Esophagus muscularis mucosa (tissue), 4 donors: ENCODE data around the gene C1orf159. TPM values are rescaled to one million over a fixed set of nuclear protein-coding genes. Genes with fewer than 3 reads are reported as not detected.
A peak's percentile ranks its signal among the peaks of the same experiment; 100 is the strongest.

ENCODE experiments used
- DNase-seq: peaks from one replicate; pipeline ENCODE4 v3.0.0-alpha.2; 2017; ENCODE audit errors: extremely low spot score
- H3K27ac ChIP-seq, 4 donors: fragments of 200-600 bp; sonication (generic); replicated peaks in 1 of 4; 1 replicate in 3 of 4; 2 replicates in 1 of 4; pipeline ENCODE4 v1.5.1; 2016 to 2019; ENCODE audit warnings: mild to moderate bottlenecking in 1 of 4
- H3K27me3 ChIP-seq, 4 donors: fragments of 200-600 bp; sonication (generic); one replicate each; pipeline versions ENCODE4 v1.5.1 to v1.6.0; 2016 to 2019
- H3K36me3 ChIP-seq, 4 donors: fragments of 200-600 bp; sonication (generic); one replicate each; pipeline ENCODE4 v1.5.1; 2016 to 2019
- H3K4me1 ChIP-seq, 4 donors: fragments of 200-600 bp; sonication (generic); one replicate each; pipeline ENCODE4 v1.5.1; 2016 to 2019
- H3K4me3 ChIP-seq, 4 donors: fragments of 200-600 bp; sonication (generic); 1 replicate in 2 of 4; 2 replicates in 2 of 4; pipeline ENCODE4 v1.5.1; 2016 to 2019; ENCODE audit warnings: mild to moderate bottlenecking in 4 of 4, moderate library complexity in 1 of 4
- H3K9me3 ChIP-seq, 4 donors: fragments of 200-600 bp; sonication (generic); 1 replicate in 3 of 4; 2 replicates in 1 of 4; pipeline ENCODE4 v1.5.1; 2016 to 2019
- CTCF ChIP-seq, 3 experiments: fragments of 200-600 bp in 2 of 3; fragments of 450-650 bp in 1 of 3; sonication (generic) in 2 of 3; IDR thresholded peaks; one replicate each; pipeline ENCODE4 v1.5.1; 2017 to 2019; ENCODE audit warnings: antibody characterized with exemption in 3 of 3, mild to moderate bottlenecking in 2 of 3, moderate library complexity in 1 of 3
- EP300 ChIP-seq: sonication (generic); formaldehyde crosslinking; IDR thresholded peaks from one replicate; pipeline ENCODE4 v1.6.1; 2017; ENCODE audit warnings: antibody characterized with exemption
- POLR2A ChIP-seq: fragments of 450-650 bp; IDR thresholded peaks from one replicate; pipeline ENCODE4 v1.6.1; 2017; ENCODE audit warnings: antibody characterized with exemption, moderate library complexity, mild to moderate bottlenecking, low read depth
- POLR2AphosphoS5 ChIP-seq, 2 donors: sonication (generic); formaldehyde crosslinking; IDR thresholded peaks; one replicate each; pipeline ENCODE4 v1.6.1; 2017; ENCODE audit warnings: antibody characterized with exemption in 2 of 2
- WGBS: methylation state at CpG from one replicate; pipeline ENCODE4 v1.1.5; 2018; 5-methylcytosine and 5-hydroxymethylcytosine counted together
- intact Hi-C: fragments of 100-400 bp; cut with DNase I; formaldehyde crosslinking; loops from one replicate; pipeline ENCODE4 v1.15.1; 2023
- total RNA-seq, 4 donors: library from RNA; depleted of rRNA; stranded (reverse); fragments of >200 nt; gene quantifications; one replicate each; pipeline versions ENCODE4 v1.1.0 to v1.2.1, GENCODE V29; 2016

Gene C1orf159
- total RNA-seq, 4 donors from 2014 or later, result 4.2 to 11.9 (median 8.5) TPM

DNA sequence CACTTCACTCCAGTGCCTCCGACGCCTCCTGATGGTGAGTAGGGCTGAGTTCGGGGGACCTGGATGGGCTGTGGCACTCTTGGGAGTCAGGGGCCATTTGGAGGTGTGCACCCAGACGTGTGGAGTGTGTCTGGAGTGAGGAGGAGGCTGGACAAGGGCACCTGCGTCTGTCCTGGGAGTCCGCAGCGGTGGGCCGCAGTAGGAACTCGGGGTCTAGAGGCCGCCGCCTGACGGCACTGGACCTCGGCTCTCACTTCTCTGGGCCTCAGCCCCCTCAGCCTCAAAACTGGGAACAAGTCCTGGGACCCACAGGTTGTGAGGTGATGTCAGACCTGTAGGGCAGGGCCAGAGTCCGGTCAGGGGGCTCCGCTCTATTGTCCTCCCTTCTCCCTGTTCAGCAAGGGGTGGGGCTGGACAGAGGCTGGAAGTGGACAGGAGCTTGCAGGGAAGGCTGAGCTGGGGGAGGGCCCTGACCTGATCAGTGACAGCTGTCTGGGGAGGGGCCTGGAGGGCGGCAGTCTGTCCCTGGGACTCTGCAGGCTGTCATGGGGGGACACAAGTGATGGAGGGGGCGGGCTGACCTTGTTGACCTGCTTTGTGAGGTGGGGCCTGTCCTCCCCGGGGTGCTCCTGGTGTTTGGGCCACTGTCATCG, 80.5 kb downstream of the C1orf159 start:
- TF ChIP-seq POLR2AphosphoS5 (IDR thresholded peaks at IDR 0.05) (no peak), CTCF (IDR thresholded peaks at IDR 0.05) (no peak), POLR2A (no peak), EP300 (no peak)
- Histone ChIP-seq H3K4me1 (peaks cover 32 to 49% (median 41%) of the 10 kb centered on the region in 4 donors), H3K27ac (no peak overlapping the region), H3K36me3 (peaks cover 0 to 6% (median 0%) of the 10 kb centered on the region in 4 donors), H3K27me3 (peaks cover 10 to 58% (median 13%) of the 10 kb centered on the region in 4 donors), H3K9me3 (no peaks in the 10 kb centered on the region), H3K4me3 (no peak overlapping the region)
- WGBS, result 95% methylated on average over 19 of the region's 19 CpGs
- intact Hi-C loops, result no loop called here
- DNase-seq, result no peak

DNA sequence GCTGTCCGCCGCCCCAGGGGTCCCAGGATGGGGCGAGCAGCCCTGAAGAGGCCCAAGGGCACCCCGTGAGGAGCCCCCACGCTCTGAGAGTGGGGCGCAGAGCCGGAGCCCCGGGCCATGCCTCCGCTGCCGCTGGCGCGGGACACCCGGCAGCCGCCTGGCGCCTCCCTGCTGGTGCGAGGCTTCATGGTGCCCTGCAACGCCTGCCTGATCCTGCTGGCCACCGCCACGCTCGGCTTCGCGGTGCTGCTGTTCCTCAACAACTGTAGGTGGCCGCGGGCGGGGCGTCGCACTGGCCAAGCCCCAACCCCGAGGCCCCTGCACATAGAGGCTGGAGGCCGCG, 81.5 kb downstream of the C1orf159 start:
- no peak overlapping the region for H3K27ac ChIP-seq
- peaks cover 0 to 6% (median 0%) of the 10 kb centered on the region in 4 donors for H3K36me3 ChIP-seq
- peak overlapping the region in 2 of 4 donors; percentile 55 to 69 for H3K4me3 ChIP-seq
- no peaks in the 10 kb centered on the region for H3K9me3 ChIP-seq
- no peak for TF ChIP-seq POLR2A
- TF ChIP-seq EP300, result no peak
- no peak for TF ChIP-seq CTCF (IDR thresholded peaks at IDR 0.05)
- TF ChIP-seq POLR2AphosphoS5 (IDR thresholded peaks at IDR 0.05), result no peak
- DNase-seq, result no peak
- intact Hi-C loops, result loop anchor here (5.0 kb wide), 1 partner anchor 258 kb away; no protein-coding TSS in a partner anchor
- peaks cover 22 to 39% (median 31%) of the 10 kb centered on the region in 4 donors for H3K4me1 ChIP-seq
- peaks cover 10 to 58% (median 13%) of the 10 kb centered on the region in 4 donors for H3K27me3 ChIP-seq
- WGBS, result no CpG with 5 or more reads among the region's 30 CpGs

GRCh38 chr1:1033731-1034438, 82.0 kb downstream of the C1orf159 start:
- DNase-seq, result no peak
- Histone ChIP-seq H3K27ac (no peak overlapping the region), H3K9me3 (no peaks in the 10 kb centered on the region), H3K4me3 (peak overlapping the region; percentile 54 to 69 (median 56)), H3K36me3 (peaks cover 0 to 6% (median 0%) of the 10 kb centered on the region in 4 donors), H3K27me3 (peaks cover 10 to 58% (median 13%) of the 10 kb centered on the region in 4 donors), H3K4me1 (peaks cover 19 to 35% (median 27%) of the 10 kb centered on the region in 4 donors)
- 23% methylated on average over 28 of the region's 71 CpGs for WGBS
- intact Hi-C loops, result loop anchor here (5.0 kb wide), 1 partner anchor 258 kb away; no protein-coding TSS in a partner anchor
- TF ChIP-seq POLR2A (no peak), POLR2AphosphoS5 (IDR thresholded peaks at IDR 0.05) (no peak), EP300 (no peak), CTCF (IDR thresholded peaks at IDR 0.05) (no peak)

GRCh38 chr1:1033009-1033587, 82.8 kb downstream of the C1orf159 start:
- H3K4me1 ChIP-seq, result peaks cover 19 to 35% (median 26%) of the 10 kb centered on the region in 4 donors
- intact Hi-C loops, result loop anchor here (5.0 kb wide), 1 partner anchor 259 kb away; no protein-coding TSS in a partner anchor
- peaks cover 10 to 53% (median 13%) of the 10 kb centered on the region in 4 donors for H3K27me3 ChIP-seq
- peak overlapping the region; percentile 54 to 69 (median 56) for H3K4me3 ChIP-seq
- peak in 1 of 2 donors; percentile 42 for TF ChIP-seq POLR2AphosphoS5 (IDR thresholded peaks at IDR 0.05)
- no peak for TF ChIP-seq EP300
- no peak for TF ChIP-seq POLR2A
- peak; percentile 66 to 81 (median 75) for TF ChIP-seq CTCF (IDR thresholded peaks at IDR 0.05)
- DNase-seq, result no peak
- H3K27ac ChIP-seq, result no peak overlapping the region
- peaks cover 0 to 6% (median 0%) of the 10 kb centered on the region in 4 donors for H3K36me3 ChIP-seq
- H3K9me3 ChIP-seq, result no peaks in the 10 kb centered on the region
- 2% methylated on average over 13 of the region's 73 CpGs for whole genome bisulfite sequencing
